GM19328 (cell line): ENCODE data around the gene NPIPA1.
A peak's percentile ranks its signal among the peaks of the same experiment; 100 is the strongest.
"Not testable (repeated sequence)": the region's sequence is repeated elsewhere in the genome, so short reads cannot be mapped to it uniquely, and the experiment has no call there.

Experiments used
- ATAC-seq: cut with Tn5 transposase; IDR thresholded peaks from one replicate; pipeline ENCODE4 v1.9.1; 2021; ENCODE audit warnings: mild to moderate bottlenecking, moderate library complexity; ENCODE audit not compliant: unreplicated experiment

Gene NPIPA1

GRCh38 chr16:14929176-14929575 is 8.1 kb upstream of the NPIPA1 start:
- ATAC-seq, result not testable (repeated sequence)

- not testable (repeated sequence) for ATAC-seq
These were observed 7.0 kb upstream of the NPIPA1 start for GRCh38 chr16:14930246-14930645.

GRCh38 chr16:14930971-14931370 is 6.3 kb upstream of the NPIPA1 start:
- not testable (repeated sequence) for ATAC-seq

GRCh38 chr16:14932581-14933375 is 4.5 kb upstream of the NPIPA1 start:
- ATAC-seq, result not testable (repeated sequence)

- not testable (repeated sequence) for ATAC-seq
These were observed 751 bp downstream of the NPIPA1 start for GRCh38 chr16:14937994-14938393.

- ATAC-seq, result not testable (repeated sequence)
These were observed 5.4 kb downstream of the NPIPA1 start for GRCh38 chr16:14942686-14943085.

- no peak for ATAC-seq
These were observed 18.4 kb downstream of the NPIPA1 start for GRCh38 chr16:14955546-14956231.

GRCh38 chr16:14957576-14958322 is 20.5 kb downstream of the NPIPA1 start:
- no peak for ATAC-seq

GRCh38 chr16:14958323-14958600 is 21.0 kb downstream of the NPIPA1 start:
- no peak for ATAC-seq

GRCh38 chr16:14958970-14959369 is 21.7 kb downstream of the NPIPA1 start:
- no peak for ATAC-seq

GRCh38 chr16:14961405-14962186 is 24.4 kb downstream of the NPIPA1 start:
- ATAC-seq, result no peak

- no peak for ATAC-seq
These were observed 26.3 kb downstream of the NPIPA1 start for GRCh38 chr16:14963281-14964173.

GRCh38 chr16:14965328-14965727 is 28.1 kb downstream of the NPIPA1 start:
- no peak for ATAC-seq

GRCh38 chr16:14969795-14970194 is 32.6 kb downstream of the NPIPA1 start:
- ATAC-seq, result not testable (repeated sequence)

- ATAC-seq, result not testable (repeated sequence)
These were observed 34.5 kb downstream of the NPIPA1 start for GRCh38 chr16:14971621-14972228.

- ATAC-seq, result not testable (repeated sequence)
These were observed 36.6 kb downstream of the NPIPA1 start for GRCh38 chr16:14973785-14974322.

- not testable (repeated sequence) for ATAC-seq
These were observed 37.0 kb downstream of the NPIPA1 start for GRCh38 chr16:14974331-14974655.

GRCh38 chr16:14974656-14975417 is 37.6 kb downstream of the NPIPA1 start, which contains the start of gene PDXDC1:
PDXDC1 (plus strand) TSS chr16:14975026; CDS start chr16:14975200, 174 bp downstream.
- peak; percentile 94 for ATAC-seq
